Muscle of leg (tissue), 11 donors: Measurements from ENCODE around the gene AP1M2. TPM values are rescaled to one million over a fixed set of nuclear protein-coding genes. Genes with fewer than 3 reads are reported as not detected.
"Not testable (repeated sequence)": the region's sequence is repeated elsewhere in the genome, so short reads cannot be mapped to it uniquely, and the experiment has no call there.

Source experiments
- DNase-seq: peaks from one replicate; pipeline ENCODE4 v3.0.0; 2013
- H3K27ac ChIP-seq: one replicate; pipeline ENCODE4 v1.5.1; 2013; ENCODE audit warnings: mild to moderate bottlenecking, low read length, control low read depth
- H3K27me3 ChIP-seq: one replicate; pipeline ENCODE4 v1.6.1; 2013; ENCODE audit warnings: low read length; ENCODE audit not compliant: control insufficient read depth, insufficient read depth
- H3K36me3 ChIP-seq: one replicate; pipeline ENCODE4 v1.6.1; 2013; ENCODE audit warnings: low read length; ENCODE audit not compliant: control insufficient read depth, insufficient read depth
- H3K4me1 ChIP-seq: one replicate; pipeline ENCODE4 v1.6.1; 2013; ENCODE audit warnings: low read length; ENCODE audit not compliant: control insufficient read depth, insufficient read depth
- H3K4me3 ChIP-seq: one replicate; pipeline ENCODE4 v1.5.1; 2013; ENCODE audit warnings: low read length, control low read depth
- H3K9me3 ChIP-seq: replicated peaks from 2 replicates; pipeline ENCODE4 v1.6.1; 2013; ENCODE audit warnings: low read depth, low read length; ENCODE audit not compliant: control insufficient read depth
- WGBS: methylation state at CpG from one replicate; pipeline ENCODE4 v1.1.5; 2013; ENCODE audit warnings: missing lambda C conversion rate; ENCODE audit not compliant: insufficient coverage; 5-methylcytosine and 5-hydroxymethylcytosine counted together
- polyA plus RNA-seq, 8 donors: library from polyadenylated mRNA; unstranded; fragments of 120-200 nt; gene quantifications; one replicate each; pipeline versions ENCODE4 v1.2.1 to v1.2.3, GENCODE V29; 2013; ENCODE audit warnings: inconsistent platforms in 1 of 8, low replicate concordance in 1 of 8; ENCODE audit not compliant: insufficient read length in 8 of 8, insufficient read depth in 1 of 8
- total RNA-seq: library from RNA; stranded (reverse); fragments of 120-200 nt; gene quantifications from one replicate; pipeline ENCODE4 v1.2.4, GENCODE V29; 2013

The AP1M2 gene
- total and polyA plus RNA-seq, 9 donors, result 0.20 to 4.0 (median 0.42) TPM; not detected in 2

GRCh38 chr19:10580979-10581631 is 6.0 kb downstream of the AP1M2 start:
- H3K36me3 ChIP-seq, result no peaks in the 10 kb centered on the region
- H3K4me1 ChIP-seq, result peaks cover 3% of the 10 kb centered on the region
- H3K9me3 ChIP-seq, result no peaks in the 10 kb centered on the region
- 11% methylated on average over 23 of the region's 31 CpGs for WGBS
- no peak overlapping the region for H3K4me3 ChIP-seq
- peak; percentile 94 for DNase-seq
- no peak overlapping the region for H3K27ac ChIP-seq
- peaks cover 8% of the 10 kb centered on the region for H3K27me3 ChIP-seq

GRCh38 chr19:10577951-10578350 is 9.2 kb downstream of the AP1M2 start:
- no peaks in the 10 kb centered on the region for H3K9me3 ChIP-seq
- H3K36me3 ChIP-seq, result no peaks in the 10 kb centered on the region
- whole genome bisulfite sequencing, result 50% methylated on average over 2 of the region's 6 CpGs
- H3K27ac ChIP-seq, result no peak overlapping the region
- DNase-seq, result no peak
- peaks cover 3% of the 10 kb centered on the region for H3K4me1 ChIP-seq
- no peak overlapping the region for H3K4me3 ChIP-seq
- no peaks in the 10 kb centered on the region for H3K27me3 ChIP-seq

- WGBS, result 91% methylated on average over 3 of the region's 6 CpGs
- no peak for DNase-seq
- Histone ChIP-seq H3K9me3 (no peaks in the 10 kb centered on the region), H3K4me3 (no peak overlapping the region), H3K4me1 (peaks cover 6% of the 10 kb centered on the region), H3K36me3 (no peaks in the 10 kb centered on the region), H3K27me3 (no peaks in the 10 kb centered on the region), H3K27ac (no peak overlapping the region)
These were observed 11.9 kb downstream of the AP1M2 start for GRCh38 chr19:10575011-10575716.

- WGBS, result 76% methylated on average over 7 of the region's 8 CpGs
- Histone ChIP-seq H3K27ac (no peak overlapping the region), H3K9me3 (no peaks in the 10 kb centered on the region), H3K4me3 (no peak overlapping the region), H3K36me3 (no peaks in the 10 kb centered on the region), H3K4me1 (peaks cover 10% of the 10 kb centered on the region), H3K27me3 (no peaks in the 10 kb centered on the region)
- no peak for DNase-seq
These were observed 12.7 kb downstream of the AP1M2 start for GRCh38 chr19:10574462-10574861.

GRCh38 chr19:10573793-10574192 is 13.3 kb downstream of the AP1M2 start:
- not testable (repeated sequence) for H3K27ac ChIP-seq, H3K27me3 ChIP-seq, H3K4me3 ChIP-seq, H3K36me3 ChIP-seq, DNase-seq, H3K9me3 ChIP-seq
- peaks cover 13% of the 10 kb centered on the region for H3K4me1 ChIP-seq
- no CpG with 5 or more reads among the region's 6 CpGs for WGBS

GRCh38 chr19:10568826-10569651 is 18.1 kb downstream of the AP1M2 start, which contains the start of gene CDKN2D:
Gene CDKN2D, minus strand, starts transcription at chr19:10568979. Its CDS starts 326 bp downstream, at chr19:10568653.
- under 1% methylated on average over 58 of the region's 71 CpGs for WGBS
- Histone ChIP-seq H3K27me3 (no peaks in the 10 kb centered on the region), H3K36me3 (peaks cover 10% of the 10 kb centered on the region), H3K9me3 (no peaks in the 10 kb centered on the region), H3K4me3 (peak within 1 kb of the TSS; percentile 60), H3K4me1 (peaks cover 47% of the 10 kb centered on the region), H3K27ac (peak within 1 kb of the TSS; percentile 84)
- peak; percentile 100 for DNase-seq

GRCh38 chr19:10568062-10568825 is 18.9 kb downstream of the AP1M2 start:
- peak; percentile 50 for DNase-seq
- peak overlapping the region; percentile 60 for H3K4me3 ChIP-seq
- peak overlapping the region; percentile 57 for H3K27ac ChIP-seq
- WGBS, result under 1% methylated on average over 55 of the region's 58 CpGs
- H3K9me3 ChIP-seq, result no peaks in the 10 kb centered on the region
- peaks cover 10% of the 10 kb centered on the region for H3K36me3 ChIP-seq
- H3K4me1 ChIP-seq, result peaks cover 47% of the 10 kb centered on the region
- no peaks in the 10 kb centered on the region for H3K27me3 ChIP-seq

- no peaks in the 10 kb centered on the region for H3K9me3 ChIP-seq
- peaks cover 47% of the 10 kb centered on the region for H3K4me1 ChIP-seq
- peaks cover 10% of the 10 kb centered on the region for H3K36me3 ChIP-seq
- peak; percentile 38 for DNase-seq
- 0% methylated on average over 1 of the region's 5 CpGs for WGBS
- H3K27me3 ChIP-seq, result no peaks in the 10 kb centered on the region
- peak overlapping the region; percentile 89 for H3K27ac ChIP-seq
- H3K4me3 ChIP-seq, result peak overlapping the region; percentile 60
These were observed 19.5 kb downstream of the AP1M2 start for GRCh38 chr19:10567656-10568055.

GRCh38 chr19:10566658-10567410 is 20.3 kb downstream of the AP1M2 start:
- peaks cover 41% of the 10 kb centered on the region for H3K4me1 ChIP-seq
- 65% methylated on average over 18 of the region's 19 CpGs for WGBS
- H3K36me3 ChIP-seq, result peaks cover 15% of the 10 kb centered on the region
- peak; percentile 38 for DNase-seq
- no peaks in the 10 kb centered on the region for H3K9me3 ChIP-seq
- no peaks in the 10 kb centered on the region for H3K27me3 ChIP-seq
- peak overlapping the region; percentile 89 for H3K27ac ChIP-seq
- peak overlapping the region; percentile 78 for H3K4me3 ChIP-seq
